ENCODE results near the gene KRTAP22-1.

- TF ChIP-seq POLR2A (IDR thresholded peaks at IDR 0.05) = no peak
- TF ChIP-seq, protein P1, sequence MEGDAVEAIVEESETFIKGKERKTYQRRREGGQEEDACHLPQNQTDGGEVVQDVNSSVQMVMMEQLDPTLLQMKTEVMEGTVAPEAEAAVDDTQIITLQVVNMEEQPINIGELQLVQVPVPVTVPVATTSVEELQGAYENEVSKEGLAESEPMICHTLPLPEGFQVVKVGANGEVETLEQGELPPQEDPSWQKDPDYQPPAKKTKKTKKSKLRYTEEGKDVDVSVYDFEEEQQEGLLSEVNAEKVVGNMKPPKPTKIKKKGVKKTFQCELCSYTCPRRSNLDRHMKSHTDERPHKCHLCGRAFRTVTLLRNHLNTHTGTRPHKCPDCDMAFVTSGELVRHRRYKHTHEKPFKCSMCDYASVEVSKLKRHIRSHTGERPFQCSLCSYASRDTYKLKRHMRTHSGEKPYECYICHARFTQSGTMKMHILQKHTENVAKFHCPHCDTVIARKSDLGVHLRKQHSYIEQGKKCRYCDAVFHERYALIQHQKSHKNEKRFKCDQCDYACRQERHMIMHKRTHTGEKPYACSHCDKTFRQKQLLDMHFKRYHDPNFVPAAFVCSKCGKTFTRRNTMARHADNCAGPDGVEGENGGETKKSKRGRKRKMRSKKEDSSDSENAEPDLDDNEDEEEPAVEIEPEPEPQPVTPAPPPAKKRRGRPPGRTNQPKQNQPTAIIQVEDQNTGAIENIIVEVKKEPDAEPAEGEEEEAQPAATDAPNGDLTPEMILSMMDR (IDR thresholded peaks at IDR 0.05) = no peak
Measured at GRCh38 chr21:30612132-30612531, 11.2 kb downstream of the KRTAP22-1 start.

Data from adrenal gland (tissue), 5 donors.